ENCODE data around the gene TXNL4B. TPM values are rescaled to one million over a fixed set of nuclear protein-coding genes. Genes with fewer than 3 reads are reported as not detected.
A peak's percentile ranks its signal among the peaks of the same experiment; 100 is the strongest.

Gene TXNL4B
- total and polyA plus RNA-seq, 8 donors, result 5.3 to 9.6 (median 6.9) TPM

DNA sequence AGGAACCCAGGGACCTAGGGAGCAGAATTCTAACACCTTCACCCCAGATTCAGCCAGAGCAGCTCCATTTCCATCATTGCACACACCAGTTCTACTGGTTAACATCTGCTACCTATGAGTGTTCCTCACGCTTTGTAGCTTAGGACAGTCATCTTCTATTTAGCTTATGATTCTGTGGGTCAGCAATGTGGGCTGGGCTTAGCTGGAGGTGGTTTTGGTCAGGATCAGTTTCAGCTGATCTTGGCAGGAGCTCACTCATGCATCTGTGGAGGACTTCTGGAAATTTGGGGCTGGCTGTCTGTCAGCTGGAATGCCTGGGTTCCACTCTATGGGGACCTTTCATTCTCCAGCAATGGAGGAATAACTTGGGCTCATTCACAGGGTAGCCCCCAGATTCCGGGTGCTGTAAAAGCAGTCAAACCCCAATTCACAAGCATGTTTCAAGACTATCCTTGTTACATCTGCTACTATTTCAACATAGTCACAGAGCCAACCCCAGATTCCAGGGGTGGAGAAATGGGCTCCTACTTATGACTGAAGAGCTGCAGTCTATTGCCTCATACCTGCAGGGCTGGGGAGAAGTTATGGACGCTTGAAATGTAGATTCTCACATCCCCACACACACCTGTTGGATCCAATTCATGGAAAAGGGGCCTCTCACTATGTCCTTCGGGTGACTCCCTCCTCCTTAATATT lies 42.5 kb downstream of the TXNL4B start:
- H3K36me3 ChIP-seq, result no peaks in the 10 kb centered on the region
- H3K27me3 ChIP-seq, result no peaks in the 10 kb centered on the region
- DNase-seq (no peak), ATAC-seq (peak in 1 of 4 donors; percentile 67), FAIRE-seq (no peak)
- intact Hi-C loops (cut with DNase I), result no loop called here
- H3K9me3 ChIP-seq, result no peaks in the 10 kb centered on the region
- TF ChIP-seq, protein P1, sequence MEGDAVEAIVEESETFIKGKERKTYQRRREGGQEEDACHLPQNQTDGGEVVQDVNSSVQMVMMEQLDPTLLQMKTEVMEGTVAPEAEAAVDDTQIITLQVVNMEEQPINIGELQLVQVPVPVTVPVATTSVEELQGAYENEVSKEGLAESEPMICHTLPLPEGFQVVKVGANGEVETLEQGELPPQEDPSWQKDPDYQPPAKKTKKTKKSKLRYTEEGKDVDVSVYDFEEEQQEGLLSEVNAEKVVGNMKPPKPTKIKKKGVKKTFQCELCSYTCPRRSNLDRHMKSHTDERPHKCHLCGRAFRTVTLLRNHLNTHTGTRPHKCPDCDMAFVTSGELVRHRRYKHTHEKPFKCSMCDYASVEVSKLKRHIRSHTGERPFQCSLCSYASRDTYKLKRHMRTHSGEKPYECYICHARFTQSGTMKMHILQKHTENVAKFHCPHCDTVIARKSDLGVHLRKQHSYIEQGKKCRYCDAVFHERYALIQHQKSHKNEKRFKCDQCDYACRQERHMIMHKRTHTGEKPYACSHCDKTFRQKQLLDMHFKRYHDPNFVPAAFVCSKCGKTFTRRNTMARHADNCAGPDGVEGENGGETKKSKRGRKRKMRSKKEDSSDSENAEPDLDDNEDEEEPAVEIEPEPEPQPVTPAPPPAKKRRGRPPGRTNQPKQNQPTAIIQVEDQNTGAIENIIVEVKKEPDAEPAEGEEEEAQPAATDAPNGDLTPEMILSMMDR (IDR thresholded peaks at IDR 0.05), result no peak
- no peaks in the 10 kb centered on the region for H3K4me1 ChIP-seq
- 81 to 82% methylated on average over 4 of the region's 4 CpGs for WGBS, 2 donors
- no peak overlapping the region for H3K27ac ChIP-seq
- no peak overlapping the region for H3K4me3 ChIP-seq

DNA sequence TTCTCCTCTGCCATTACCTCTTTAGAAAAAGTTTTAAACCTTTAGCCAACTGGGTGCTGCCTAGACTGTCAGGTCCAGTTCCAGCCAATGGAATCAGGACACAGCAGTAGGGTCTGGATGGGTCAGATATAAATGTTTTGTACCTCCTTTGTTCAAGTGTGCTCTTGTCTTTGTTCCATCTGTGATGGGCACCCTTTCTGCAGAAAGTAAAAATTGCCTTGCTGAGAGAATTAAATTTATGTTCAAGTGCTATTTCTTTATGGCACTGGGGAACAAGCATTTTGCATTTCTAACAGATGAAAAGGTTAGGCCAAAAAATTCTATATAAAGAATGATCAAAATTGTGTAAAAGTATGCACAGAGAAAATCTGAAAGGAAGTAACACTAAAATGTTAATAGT lies 44.3 kb downstream of the TXNL4B start:
- Histone ChIP-seq H3K27ac (no peak overlapping the region), H3K27me3 (no peaks in the 10 kb centered on the region), H3K4me3 (no peak overlapping the region), H3K36me3 (no peaks in the 10 kb centered on the region), H3K4me1 (peaks cover 0 to 9% (median 0%) of the 10 kb centered on the region in 3 donors), H3K9me3 (no peaks in the 10 kb centered on the region)
- intact Hi-C loops (cut with DNase I), result no loop called here
- FAIRE-seq (no peak), DNase-seq (no peak), ATAC-seq (no peak)
- TF ChIP-seq, protein P1 (IDR thresholded peaks at IDR 0.05), result no peak

GRCh38 chr16:72044825-72045359 lies 48.5 kb downstream of the TXNL4B start:
- H3K9me3 ChIP-seq, result no peaks in the 10 kb centered on the region
- no peak for FAIRE-seq
- no peak overlapping the region for H3K27ac ChIP-seq
- no peak overlapping the region for H3K4me3 ChIP-seq
- no peaks in the 10 kb centered on the region for H3K27me3 ChIP-seq
- 52 to 74% methylated on average over 2 of the region's 2 CpGs for WGBS, 2 donors
- H3K36me3 ChIP-seq, result no peaks in the 10 kb centered on the region
- no peak for DNase-seq
- TF ChIP-seq, protein P1 (IDR thresholded peaks at IDR 0.05), result no peak
- ATAC-seq, result no peak
- H3K4me1 ChIP-seq, result peaks cover 0 to 18% (median 5%) of the 10 kb centered on the region in 3 donors
- intact Hi-C loops (cut with DNase I), result no loop called here

- no peaks in the 10 kb centered on the region for H3K36me3 ChIP-seq
- no peak for FAIRE-seq
- WGBS, 2 donors, result 71 to 74% methylated on average over 6 of the region's 6 CpGs
- no peak for ATAC-seq
- no peaks in the 10 kb centered on the region for H3K27me3 ChIP-seq
- TF ChIP-seq, protein P1 (IDR thresholded peaks at IDR 0.05), result no peak
- H3K4me1 ChIP-seq, result peaks cover 0 to 18% (median 5%) of the 10 kb centered on the region in 3 donors
- intact Hi-C loops (cut with DNase I), result no loop called here
- no peak overlapping the region for H3K27ac ChIP-seq
- no peaks in the 10 kb centered on the region for H3K9me3 ChIP-seq
- DNase-seq, result no peak
- H3K4me3 ChIP-seq, result no peak overlapping the region
Measured at GRCh38 chr16:72044296-72044695, 49.1 kb downstream of the TXNL4B start.

DNA sequence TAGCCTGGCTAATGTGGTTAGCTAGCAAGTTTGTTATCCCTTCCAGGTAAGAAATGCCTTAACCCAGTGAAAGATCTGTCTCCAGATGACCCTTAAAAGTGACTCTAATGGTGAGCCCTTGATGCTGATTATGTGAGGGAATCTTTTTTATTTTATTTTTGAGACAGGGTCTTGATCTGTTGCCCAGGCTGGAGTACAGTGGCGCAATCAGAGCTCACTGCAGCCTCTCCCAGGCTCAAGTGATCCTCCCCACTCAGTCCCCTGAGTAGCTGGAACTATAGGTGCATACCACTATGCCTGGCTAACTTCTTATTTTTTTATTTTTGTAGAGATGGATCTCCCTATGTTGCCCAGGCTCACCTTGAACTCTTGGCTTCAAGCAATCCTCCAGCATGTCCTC lies 49.9 kb downstream of the TXNL4B start:
- no peak for FAIRE-seq
- WGBS, 2 donors, result 95 to 97% methylated on average over 1 of the region's 1 CpG
- TF ChIP-seq, protein P1 (IDR thresholded peaks at IDR 0.05), result no peak

More for the DNA sequence above, 49.9 kb downstream of the TXNL4B start:
- Histone ChIP-seq H3K4me1 (peaks cover 0 to 18% (median 5%) of the 10 kb centered on the region in 3 donors), H3K36me3 (no peaks in the 10 kb centered on the region), H3K27ac (peak overlapping the region in 2 of 4 donors; percentile 71 to 82), H3K9me3 (no peaks in the 10 kb centered on the region), H3K4me3 (no peak overlapping the region), H3K27me3 (no peaks in the 10 kb centered on the region)
- no peak for ATAC-seq
- no peak for DNase-seq
- intact Hi-C loops (cut with DNase I), result no loop called here

All from pancreas (tissue), 10 donors.